GM19468 (cell line): ENCODE measurements around the gene DNASE1L1.

Source experiments
- ATAC-seq: cut with Tn5 transposase; IDR thresholded peaks from one replicate; pipeline ENCODE4 v1.9.1; 2021; ENCODE audit warnings: mild to moderate bottlenecking, moderate library complexity, moderate number of reproducible peaks; ENCODE audit not compliant: unreplicated experiment; ENCODE audit errors: extremely low read depth

The DNASE1L1 gene

DNA sequence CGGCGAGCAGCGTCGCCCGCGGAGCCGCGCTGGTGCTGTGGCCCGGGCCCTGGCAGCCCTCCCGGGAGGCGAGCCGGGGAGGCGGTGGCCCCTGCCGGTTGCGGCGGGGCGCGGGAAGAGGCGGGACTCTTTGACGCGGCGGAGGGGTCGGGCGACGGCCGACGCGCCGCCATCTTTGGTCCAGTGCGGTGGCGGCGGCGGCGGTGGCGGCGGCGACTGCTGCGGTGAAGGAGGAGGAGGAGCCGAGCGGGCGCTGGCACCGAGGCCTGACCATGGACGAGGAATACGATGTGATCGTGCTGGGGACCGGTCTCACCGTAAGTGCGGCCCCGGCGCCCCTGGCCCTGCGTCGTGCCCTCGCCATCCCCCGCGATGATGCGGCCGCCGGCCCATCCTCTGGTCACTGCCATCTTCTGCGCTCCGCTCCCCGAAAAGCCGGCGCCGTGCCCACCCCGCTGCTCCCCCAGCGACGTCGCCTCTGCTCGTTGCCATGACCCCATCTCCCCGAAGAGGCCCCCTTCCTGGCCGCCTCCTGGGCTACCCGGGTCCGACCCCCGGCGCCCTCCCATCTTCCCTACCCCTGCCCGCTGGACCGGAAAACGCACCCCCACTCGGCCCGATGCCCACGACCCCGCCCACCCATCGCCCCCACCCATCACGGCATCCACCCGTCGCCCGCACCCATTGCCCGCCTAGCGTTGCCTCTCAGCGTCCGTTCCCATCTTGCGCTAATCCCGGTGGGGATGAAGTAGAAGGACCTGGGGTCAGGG lies 28.1 kb upstream of the DNASE1L1 start, which contains the start of gene GDI1:
Gene GDI1, plus strand, starts transcription at position 172 of the 770 bp plus-strand sequence. Its CDS starts 101 bp downstream, at position 273.
- no peak for ATAC-seq

GRCh38 chrX:154436374-154436982 lies 27.4 kb upstream of the DNASE1L1 start:
- no peak for ATAC-seq

DNA sequence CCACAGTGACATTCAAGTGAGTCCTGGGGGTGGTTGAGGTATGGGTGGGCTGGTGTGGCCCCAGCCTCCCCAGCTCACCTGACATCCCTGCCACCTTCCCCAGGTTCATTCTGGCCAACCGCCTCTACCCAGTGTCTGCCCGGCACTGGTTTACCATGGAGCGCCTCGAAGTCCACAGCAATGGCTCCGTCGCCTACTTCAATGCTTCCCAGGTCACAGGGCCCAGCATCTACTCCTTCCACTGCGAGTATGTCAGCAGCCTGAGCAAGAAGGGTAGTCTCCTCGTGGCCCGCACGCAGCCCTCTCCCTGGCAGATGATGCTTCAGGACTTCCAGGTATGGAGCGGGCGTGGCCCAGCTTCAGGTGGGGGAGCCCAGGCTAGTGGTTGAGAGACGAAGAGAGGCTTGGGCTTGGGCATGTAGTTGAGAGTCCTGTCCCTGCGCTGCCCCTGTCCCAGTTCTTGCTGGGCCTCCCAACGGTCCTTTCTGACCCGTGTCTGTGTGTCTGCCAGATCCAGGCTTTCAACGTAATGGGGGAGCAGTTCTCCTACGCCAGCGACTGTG lies 26.2 kb upstream of the DNASE1L1 start:
- no peak for ATAC-seq

DNA sequence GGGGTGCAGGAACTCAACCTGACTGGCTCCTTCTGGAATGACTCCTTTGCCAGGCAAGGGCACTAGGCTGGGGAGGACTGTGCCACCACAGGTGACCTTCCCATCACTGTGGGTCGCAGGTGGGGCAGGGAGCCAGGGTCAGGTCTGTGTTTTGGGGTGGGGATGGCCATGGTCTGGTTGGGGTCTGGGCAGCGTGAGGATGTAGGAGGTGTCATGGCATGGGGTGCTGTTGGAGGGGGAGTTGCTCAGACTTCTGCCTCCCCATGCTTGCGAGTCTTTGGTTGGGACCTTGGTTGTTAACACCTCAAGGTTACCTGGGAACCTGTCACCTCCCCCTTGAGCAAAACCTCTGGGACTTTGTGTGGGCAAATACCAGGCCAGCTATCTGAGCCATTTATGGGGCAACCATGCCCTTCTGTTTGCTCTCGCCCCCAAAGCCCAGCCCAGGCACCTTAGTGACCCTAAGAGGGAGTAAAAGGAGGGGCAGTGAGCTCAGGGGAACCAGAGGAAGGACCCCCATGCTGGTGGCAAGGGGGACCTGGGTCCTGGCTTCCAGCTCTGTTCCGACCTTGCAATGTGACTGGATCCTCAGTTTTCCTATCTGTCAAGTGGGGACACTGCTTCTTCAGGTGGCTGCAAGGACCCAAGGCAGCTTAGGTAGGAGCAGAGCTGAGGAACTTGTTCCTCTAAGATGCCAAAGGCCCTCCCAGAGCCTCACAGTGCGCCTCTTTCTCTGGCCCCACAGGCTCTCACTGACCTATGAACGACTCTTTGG lies 25.5 kb upstream of the DNASE1L1 start:
- no peak for ATAC-seq

GRCh38 chrX:154433605-154434004 lies 24.6 kb upstream of the DNASE1L1 start:
- ATAC-seq: no peak

DNA sequence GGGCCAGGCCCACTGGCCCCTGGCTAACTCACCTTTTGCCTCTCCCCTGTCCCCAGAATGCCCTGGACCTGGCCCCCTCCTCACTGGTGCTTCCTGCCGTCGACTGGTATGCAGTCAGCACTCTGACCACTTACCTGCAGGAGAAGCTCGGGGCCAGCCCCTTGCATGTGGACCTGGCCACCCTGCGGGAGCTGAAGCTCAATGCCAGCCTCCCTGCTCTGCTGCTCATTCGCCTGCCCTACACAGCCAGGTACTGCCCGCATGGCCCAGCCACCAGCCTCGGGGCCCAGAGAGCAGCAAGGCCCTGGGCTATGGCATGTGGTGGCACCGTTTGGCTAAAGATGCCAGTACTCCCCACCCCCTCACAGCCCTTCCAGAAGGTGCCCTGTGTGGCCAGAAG lies 23.2 kb upstream of the DNASE1L1 start:
- ATAC-seq: no peak

DNA sequence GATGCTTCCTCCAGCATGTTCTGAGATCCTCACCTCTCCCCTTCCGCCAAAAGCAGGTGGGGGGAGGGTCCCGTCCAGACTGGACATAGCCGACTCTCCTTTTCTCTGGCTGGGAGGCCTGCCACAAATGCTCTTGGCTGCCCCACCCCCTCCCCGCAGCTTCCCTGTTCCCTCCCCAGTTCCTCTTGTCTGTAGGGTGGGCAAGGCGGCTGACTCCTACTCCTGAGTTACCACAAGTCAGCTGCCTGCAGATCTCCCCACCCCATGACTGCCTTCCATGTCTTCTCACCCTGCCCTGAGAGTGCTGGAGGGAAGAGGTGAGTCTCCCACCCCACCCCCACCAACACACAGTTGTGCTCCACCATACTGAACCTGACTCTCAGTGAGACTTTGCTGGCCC lies 22.3 kb upstream of the DNASE1L1 start:
- no peak for ATAC-seq

GRCh38 chrX:154430916-154431315 lies 21.9 kb upstream of the DNASE1L1 start:
- ATAC-seq: no peak

- ATAC-seq: no peak
Measured at GRCh38 chrX:154430479-154430878, 21.4 kb upstream of the DNASE1L1 start.

DNA sequence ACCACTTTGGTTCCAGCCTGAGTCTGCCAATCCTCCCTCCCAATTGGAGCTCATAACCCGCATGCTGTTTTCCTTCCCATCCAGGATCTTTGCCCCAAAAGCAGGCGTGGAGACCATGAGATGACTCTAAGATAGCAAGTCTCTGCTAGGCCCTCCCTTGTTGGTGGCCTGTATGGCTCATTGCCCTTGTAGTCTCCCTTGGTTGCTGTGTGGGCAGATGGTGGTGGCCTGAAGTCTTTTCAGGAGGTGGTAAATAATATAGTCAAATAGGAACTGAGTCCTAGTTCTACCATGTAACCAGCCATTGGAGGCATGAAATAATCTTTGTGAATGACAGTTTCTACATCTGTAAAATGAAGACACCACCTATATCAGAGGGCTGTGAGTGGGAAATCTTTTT lies 20.7 kb upstream of the DNASE1L1 start:
- ATAC-seq: no peak

DNA sequence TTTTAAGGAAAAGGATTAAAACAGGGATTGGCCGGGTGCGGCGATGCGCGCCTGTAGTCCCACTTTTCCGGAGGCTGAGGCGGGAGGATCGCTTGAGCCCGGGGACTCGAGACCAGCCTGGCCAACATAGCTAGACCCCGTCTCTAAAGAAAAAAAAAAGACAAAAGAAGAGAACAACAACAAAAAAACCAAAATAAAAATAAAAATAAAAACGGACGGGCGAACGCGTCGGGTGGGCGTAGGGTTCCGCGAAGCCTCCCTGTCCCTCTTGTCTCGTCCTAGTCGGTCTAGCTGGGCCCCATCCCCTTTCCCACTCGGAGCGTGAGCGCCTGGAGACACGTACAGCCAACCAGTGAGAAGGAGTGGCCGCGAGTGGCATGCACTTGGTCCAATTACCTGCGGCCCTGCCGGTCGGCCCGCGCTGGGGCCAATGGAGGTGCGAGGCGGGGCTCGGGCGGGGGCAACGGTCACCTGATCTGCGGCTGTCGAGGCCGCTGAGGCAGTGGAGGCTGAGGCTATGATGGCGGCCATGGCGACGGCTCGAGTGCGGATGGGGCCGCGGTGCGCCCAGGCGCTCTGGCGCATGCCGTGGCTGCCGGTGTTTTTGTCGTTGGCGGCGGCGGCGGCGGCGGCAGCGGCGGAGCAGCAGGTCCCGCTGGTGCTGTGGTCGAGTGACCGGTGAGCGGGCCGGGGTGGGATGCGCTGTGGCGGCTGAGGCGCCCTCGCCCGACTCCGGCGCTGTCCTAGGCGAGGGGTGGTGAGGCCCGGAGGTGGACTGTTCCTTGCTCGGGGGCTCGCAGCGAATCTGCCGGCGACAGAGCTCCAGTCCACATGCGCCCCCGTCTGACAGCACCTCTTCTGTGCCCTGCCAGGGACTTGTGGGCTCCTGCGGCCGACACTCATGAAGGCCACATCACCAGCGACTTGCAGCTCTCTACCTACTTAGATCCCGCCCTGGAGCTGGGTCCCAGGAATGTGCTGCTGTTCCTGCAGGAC lies 19.4 kb upstream of the DNASE1L1 start, which contains the start of gene ATP6AP1:
Gene ATP6AP1, plus strand, starts transcription at position 502 of the 996 bp plus-strand sequence. Its CDS starts 16 bp downstream, at position 518.
- peak; percentile 77 for ATAC-seq

GRCh38 chrX:154426916-154427770 lies 18.1 kb upstream of the DNASE1L1 start:
- no peak for ATAC-seq

DNA sequence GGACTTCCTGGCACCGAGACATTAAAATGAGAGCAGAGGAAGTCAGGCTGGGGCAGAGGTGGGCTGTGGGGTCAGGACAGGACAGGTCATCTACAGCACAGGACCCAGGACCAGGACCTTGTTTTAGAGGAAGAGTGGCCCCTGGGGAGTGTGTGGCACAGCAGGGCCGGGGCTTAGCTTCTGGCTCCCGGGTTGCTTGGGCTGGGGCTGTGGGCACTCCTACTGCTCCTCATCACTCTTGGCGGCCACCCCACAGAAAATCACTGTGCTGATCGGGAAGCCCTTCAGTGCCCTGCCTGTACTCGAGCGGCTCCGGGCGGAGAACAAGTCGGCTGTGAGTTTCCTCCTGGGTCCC lies 11.3 kb upstream of the DNASE1L1 start:
- ATAC-seq: no peak

DNA sequence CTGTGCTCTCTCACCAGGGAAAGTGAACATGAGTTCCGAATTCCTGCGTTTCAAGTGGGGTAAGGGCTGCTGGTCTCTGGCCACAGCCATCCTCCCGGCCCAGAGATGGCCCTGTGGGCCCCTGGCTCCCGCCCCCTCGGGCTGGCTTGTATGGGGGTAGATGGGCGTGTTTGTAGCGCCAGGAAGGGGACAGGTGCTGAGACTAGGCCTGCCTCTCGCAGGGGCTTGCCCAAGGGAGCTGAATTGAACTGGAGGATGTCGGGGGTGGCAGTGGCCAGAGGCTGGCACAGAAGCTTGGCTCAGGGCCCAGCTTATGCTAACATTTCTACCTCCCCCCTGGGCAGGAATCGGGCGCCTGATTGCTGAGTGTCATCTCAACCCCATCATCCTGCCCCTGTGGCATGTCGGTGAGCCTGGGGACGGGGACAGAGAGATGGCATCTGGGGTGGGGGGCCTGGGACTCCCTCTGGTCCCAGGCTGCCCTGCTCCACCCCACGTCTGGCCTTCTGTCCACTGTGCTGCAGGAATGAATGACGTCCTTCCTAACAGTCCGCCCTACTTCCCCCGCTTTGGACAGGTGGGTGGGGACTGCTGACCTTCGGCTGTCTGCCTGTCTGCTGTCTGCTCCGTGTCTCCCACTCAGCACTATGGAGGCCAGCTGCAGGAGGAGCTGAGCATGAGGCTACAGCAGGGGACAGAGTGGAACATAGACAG lies 10.8 kb upstream of the DNASE1L1 start:
- ATAC-seq: no peak

DNA sequence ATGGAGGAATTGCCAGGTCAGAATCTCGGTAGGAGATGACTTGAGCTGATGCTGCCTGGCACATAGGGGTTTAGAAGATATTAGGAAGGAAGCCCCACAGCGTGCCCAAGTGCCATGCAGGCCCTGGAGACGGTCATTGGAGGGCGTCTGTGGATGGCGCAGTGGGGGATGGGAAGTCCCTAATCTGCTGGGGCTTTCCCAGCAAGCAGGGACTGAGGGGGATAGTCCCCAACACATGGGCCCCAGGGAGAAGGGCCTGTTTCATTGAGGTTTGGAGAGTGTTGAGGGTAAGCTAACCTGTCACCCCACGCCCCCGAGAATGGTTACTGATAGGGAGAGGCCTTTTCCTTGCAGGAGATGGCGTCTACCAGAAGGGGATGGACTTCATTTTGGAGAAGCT lies 10.1 kb upstream of the DNASE1L1 start:
- no peak for ATAC-seq

GRCh38 chrX:154417157-154417556 lies 8.1 kb upstream of the DNASE1L1 start:
- no peak for ATAC-seq

- ATAC-seq: no peak
Measured at GRCh38 chrX:154413142-154413541, 4.1 kb upstream of the DNASE1L1 start.

- ATAC-seq: no peak
Measured at GRCh38 chrX:154412468-154412867, 3.4 kb upstream of the DNASE1L1 start.
